Bronchial epithelial cell (primary cell): ENCODE results near the gene TMEM167B. TPM values are rescaled to one million over a fixed set of nuclear protein-coding genes. Genes with fewer than 3 reads are reported as not detected.

Source experiments
- DNase-seq: peaks from one replicate; pipeline ENCODE4 v3.0.0-alpha.2; 2010; ENCODE audit warnings: low read depth
- FAIRE-seq: peaks from 2 replicates; lab custom pipeline; 2011; peaks lifted over from hg19 to GRCh38; lab: Jason Lieb, UNC
- H3K27me3 ChIP-seq: 2 replicates; pipeline ENCODE4 v1.5.1; 2011; ENCODE audit warnings: low read length; ENCODE audit not compliant: control insufficient read depth, insufficient read depth
- H3K36me3 ChIP-seq: 2 replicates; pipeline ENCODE4 v1.5.1; 2011; ENCODE audit warnings: low read length; ENCODE audit not compliant: control insufficient read depth, insufficient read depth
- H3K4me3 ChIP-seq: 2 replicates; pipeline ENCODE4 v1.5.1; 2011; ENCODE audit warnings: mild to moderate bottlenecking, low read depth, low read length, control low read depth
- total RNA-seq: library from RNA; depleted of rRNA; stranded (reverse); fragments of >200 nt; gene quantifications from 2 replicates; pipeline ENCODE4 v1.2.1, GENCODE V29; 2014
- TF ChIP-seq, protein P1 (sequence below): IDR thresholded peaks from 2 replicates; pipeline ENCODE4 v1.5.1; 2011; ENCODE audit warnings: mild to moderate bottlenecking, moderate library complexity, low read length, control low read depth, inconsistent platforms; ENCODE audit not compliant: insufficient read depth, severe bottlenecking

Gene TMEM167B
- 52.7 and 56.3 TPM in 2 replicates for total RNA-seq

DNA sequence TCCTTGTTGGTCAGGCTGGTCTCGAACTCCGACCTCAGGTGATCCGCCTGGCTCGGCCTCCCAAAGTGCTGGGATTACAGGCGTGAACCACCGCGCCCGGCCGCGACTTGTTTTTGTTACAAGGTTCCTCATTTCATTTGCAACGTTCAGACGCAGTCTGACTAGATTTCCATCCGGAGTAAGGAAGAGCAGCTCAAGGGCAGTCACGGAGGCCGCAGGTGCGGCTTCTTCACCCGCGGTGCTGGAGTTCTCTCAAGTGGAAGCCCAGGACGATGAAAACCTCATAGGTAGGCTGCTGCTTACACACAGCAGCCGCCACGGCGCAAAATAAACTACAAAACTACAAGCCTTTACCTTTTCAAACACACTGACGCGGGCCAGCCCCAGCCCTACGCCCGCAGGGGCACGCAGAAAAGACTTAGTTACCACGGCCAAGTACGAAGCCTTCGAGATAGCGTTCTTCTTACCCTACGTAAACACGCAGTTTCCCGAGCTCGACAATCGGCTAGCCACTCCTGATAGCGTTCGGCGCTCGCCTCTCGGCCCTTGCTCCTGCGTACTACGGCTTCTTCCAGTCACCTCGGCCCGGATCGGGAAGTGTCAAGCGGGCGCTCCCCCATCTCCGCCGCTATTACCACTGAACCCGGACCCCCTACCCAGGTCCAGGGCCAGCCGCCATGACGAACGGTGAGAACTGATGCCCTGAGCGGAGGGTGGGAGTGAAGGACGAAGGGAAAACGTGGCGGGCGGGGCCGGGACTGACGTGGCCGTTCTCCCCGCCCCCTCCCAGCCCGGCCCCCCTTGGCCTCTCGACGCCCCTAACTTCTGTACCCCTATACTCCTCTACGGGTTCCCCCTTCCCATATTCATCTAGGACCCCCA lies at the start of gene TMEM167B:
TSS of gene TMEM167B (plus strand) at position 569 of the 882 bp plus-strand sequence. CDS start at position 678, 109 bp downstream.
- DNase-seq (peak; percentile 93), FAIRE-seq (no peak)
- Histone ChIP-seq H3K36me3 (peaks cover 1% of the 10 kb centered on the region), H3K27me3 (no peaks in the 10 kb centered on the region), H3K4me3 (peak within 1 kb of the TSS; percentile 87)
- TF ChIP-seq, protein P1, sequence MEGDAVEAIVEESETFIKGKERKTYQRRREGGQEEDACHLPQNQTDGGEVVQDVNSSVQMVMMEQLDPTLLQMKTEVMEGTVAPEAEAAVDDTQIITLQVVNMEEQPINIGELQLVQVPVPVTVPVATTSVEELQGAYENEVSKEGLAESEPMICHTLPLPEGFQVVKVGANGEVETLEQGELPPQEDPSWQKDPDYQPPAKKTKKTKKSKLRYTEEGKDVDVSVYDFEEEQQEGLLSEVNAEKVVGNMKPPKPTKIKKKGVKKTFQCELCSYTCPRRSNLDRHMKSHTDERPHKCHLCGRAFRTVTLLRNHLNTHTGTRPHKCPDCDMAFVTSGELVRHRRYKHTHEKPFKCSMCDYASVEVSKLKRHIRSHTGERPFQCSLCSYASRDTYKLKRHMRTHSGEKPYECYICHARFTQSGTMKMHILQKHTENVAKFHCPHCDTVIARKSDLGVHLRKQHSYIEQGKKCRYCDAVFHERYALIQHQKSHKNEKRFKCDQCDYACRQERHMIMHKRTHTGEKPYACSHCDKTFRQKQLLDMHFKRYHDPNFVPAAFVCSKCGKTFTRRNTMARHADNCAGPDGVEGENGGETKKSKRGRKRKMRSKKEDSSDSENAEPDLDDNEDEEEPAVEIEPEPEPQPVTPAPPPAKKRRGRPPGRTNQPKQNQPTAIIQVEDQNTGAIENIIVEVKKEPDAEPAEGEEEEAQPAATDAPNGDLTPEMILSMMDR, result no peak

DNA sequence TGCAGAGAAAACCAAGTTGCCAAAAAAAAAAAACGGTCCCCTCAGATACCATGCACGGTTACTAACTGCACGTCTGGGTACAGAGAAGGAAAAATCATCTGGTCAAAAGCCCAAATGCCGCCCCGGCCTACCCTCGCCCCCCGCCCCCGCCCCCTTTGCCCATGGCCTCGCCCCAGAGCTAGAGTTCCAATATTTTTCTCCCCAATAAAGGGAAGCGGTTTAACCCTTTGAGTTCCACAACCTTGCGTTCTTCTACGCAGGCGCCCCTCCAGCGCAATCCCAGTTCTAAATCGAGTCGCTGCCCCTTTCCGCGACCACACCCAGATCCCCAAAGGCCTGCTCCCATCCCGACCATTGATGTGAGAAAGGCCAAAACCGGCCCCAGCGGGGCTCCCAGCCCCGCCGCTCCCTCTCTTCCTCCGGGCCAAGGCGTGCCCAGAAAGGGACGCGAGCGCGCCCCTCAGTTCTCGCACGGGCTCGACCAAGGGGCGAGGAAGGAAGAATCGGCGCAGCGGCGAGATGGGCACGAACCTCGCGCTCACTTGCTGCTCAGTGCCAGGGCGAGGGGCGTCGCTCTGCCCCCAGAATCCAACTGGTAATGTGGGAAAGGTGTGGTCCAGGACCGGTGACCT lies 49.5 kb upstream of the TMEM167B start:
- TF ChIP-seq, protein P1, result no peak
- Histone ChIP-seq H3K4me3 (peak overlapping the region; percentile 99), H3K27me3 (no peaks in the 10 kb centered on the region), H3K36me3 (no peaks in the 10 kb centered on the region)
- DNase-seq (no peak), FAIRE-seq (no peak)

DNA sequence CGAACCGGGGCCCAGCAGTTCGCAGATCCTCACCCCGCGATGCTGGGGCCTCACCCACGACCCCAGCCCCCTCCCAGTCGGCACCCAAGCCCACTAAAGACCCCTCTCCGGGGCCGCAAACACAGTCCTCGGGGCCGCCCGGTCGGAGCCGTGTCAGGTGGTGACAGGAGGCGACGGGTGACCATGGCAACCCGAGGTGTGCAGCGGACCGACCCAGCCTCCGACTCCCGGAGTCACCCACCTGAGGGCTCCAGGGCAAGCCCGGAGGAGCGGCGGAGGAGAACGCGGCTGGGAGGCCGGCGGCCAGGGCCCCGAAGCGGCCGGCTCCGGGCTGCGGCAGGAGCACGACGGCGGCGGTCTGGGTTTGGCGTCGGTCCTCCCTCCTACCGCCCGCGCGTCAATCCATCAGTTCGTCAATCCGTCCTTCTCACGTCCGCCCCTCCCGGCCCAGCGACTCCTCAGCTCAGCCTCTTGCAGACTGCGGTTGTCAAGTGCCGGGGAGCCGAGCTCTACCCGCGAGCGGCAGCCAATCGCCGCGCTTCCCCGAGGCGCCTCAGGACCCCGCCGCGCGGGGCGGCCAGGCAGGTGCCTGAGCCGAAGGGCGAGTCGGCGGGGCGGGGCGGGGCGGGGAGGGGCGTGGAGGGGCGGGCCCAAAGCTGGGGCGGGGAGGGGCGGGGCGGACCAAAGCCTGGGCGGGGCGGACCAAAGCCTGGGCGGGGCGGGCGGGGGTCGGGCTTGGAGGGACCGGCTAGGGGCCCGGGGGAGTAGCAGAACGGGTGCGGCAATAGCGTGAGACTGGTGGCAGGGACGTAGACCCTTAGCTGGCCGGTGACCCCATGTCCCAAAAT lies 48.7 kb upstream of the TMEM167B start, which contains the start of gene WDR47:
TSS of gene WDR47 (minus strand) at position 482 of the 848 bp plus-strand sequence. CDS start 18,590 bp downstream, outside the sequence.
- FAIRE-seq, result no peak
- TF ChIP-seq, protein P1, result no peak
- H3K36me3 ChIP-seq, result no peaks in the 10 kb centered on the region
- H3K27me3 ChIP-seq, result no peaks in the 10 kb centered on the region
- H3K4me3 ChIP-seq, result peak within 1 kb of the TSS; percentile 99
- peak; percentile 90 for DNase-seq

DNA sequence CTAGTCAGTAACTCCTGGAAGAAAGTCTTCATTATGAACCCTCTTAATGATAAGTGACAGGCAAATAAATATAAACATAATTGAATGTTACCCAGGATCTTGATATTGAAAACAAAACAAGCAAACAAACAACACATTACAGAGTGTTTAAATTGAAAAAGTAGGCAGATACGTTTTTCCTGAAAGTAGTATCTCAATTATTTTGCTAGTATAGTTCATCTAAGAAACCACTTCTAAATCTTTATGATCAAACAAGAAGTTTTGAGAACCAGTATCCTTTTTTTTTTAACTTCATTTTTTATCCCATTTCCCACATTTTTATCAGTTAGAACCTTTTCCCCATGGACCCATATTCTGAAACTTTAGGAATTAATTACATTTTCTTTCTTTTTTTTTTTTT lies 45.0 kb upstream of the TMEM167B start:
- DNase-seq (no peak), FAIRE-seq (no peak)
- no peak overlapping the region for H3K4me3 ChIP-seq
- H3K36me3 ChIP-seq, result no peaks in the 10 kb centered on the region
- TF ChIP-seq, protein P1, result no peak
- no peaks in the 10 kb centered on the region for H3K27me3 ChIP-seq

DNA sequence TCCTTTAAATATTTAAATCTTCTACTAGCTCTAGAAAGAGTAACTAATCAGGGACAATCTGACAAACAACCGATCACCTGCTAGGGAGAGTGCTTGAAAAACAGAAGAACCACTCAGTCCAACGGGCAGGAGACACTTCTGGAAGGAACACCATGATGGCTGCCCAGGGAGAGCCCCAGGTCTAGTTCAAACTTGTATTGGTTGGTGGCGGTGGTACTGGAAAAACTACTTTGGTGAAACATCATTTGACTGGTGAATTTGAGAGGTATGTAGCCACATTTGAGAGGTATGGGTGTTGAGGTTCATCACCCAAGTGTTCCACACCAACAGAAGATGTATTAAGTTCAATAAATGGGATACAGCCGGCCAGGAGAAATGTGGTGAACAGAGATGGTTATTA lies 43.9 kb upstream of the TMEM167B start:
- TF ChIP-seq, protein P1, result no peak
- DNase-seq, result peak; percentile 58
- Histone ChIP-seq H3K4me3 (no peak overlapping the region), H3K36me3 (no peaks in the 10 kb centered on the region), H3K27me3 (no peaks in the 10 kb centered on the region)
- FAIRE-seq, result no peak
